ENCODE data around the gene NFE2L3. TPM values are rescaled to one million over a fixed set of nuclear protein-coding genes. Genes with fewer than 3 reads are reported as not detected.

NFE2L3 gene
- total and polyA plus RNA-seq, 9 of the 15 experiments (the other 6 are each of a cell fraction or from before 2014, with no cell fraction given), result 2.9 to 16.9 (median 12.4) TPM

DNA sequence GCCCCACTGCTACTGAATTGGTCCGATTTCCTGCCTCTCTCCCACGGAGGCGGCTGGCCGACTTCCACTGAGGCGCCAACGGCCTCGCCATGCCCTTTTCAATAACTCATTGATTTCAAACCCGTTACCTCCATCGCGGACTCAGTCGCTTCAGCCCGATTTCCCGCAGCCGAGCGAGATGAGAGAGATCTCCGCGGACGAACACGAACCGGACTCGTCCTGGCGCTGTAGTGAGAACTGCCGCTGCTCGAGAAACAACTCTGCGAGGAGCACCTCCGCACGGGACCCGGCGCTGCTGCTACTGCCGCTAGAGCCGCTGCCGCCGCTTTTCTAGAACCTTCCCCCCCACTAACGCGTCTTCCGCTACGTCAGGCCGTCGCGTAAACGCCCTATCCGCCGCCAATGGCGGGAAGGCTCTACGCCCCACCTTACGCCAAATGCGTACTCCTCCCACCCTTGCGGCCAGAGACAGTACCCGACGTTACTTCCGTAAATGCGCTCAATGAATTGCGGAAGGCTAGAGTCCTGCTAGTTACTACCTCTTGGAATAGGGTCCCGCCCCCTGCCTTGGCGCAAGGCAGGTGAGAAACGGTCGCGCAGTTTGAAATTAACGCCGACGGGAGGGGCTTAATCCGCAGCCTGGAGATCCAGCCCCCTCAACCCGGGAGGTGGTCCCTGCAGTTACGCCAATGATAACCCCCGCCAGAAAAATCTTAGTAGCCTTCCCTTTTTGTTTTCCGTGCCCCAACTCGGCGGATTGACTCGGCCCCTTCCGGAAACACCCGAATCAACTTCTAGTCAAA is 48.6 kb downstream of the NFE2L3 start, which contains the start of gene HNRNPA2B1 (continued):
- no peak for TF ChIP-seq PTTG1 (tag; IDR thresholded peaks at IDR 0.05; ENCODE audit: low read depth)
- TF ChIP-seq, protein P1, sequence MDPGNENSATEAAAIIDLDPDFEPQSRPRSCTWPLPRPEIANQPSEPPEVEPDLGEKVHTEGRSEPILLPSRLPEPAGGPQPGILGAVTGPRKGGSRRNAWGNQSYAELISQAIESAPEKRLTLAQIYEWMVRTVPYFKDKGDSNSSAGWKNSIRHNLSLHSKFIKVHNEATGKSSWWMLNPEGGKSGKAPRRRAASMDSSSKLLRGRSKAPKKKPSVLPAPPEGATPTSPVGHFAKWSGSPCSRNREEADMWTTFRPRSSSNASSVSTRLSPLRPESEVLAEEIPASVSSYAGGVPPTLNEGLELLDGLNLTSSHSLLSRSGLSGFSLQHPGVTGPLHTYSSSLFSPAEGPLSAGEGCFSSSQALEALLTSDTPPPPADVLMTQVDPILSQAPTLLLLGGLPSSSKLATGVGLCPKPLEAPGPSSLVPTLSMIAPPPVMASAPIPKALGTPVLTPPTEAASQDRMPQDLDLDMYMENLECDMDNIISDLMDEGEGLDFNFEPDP (CRISPR knock-in tag; IDR thresholded peaks at IDR 0.05), result no peak
- TF ChIP-seq BRD4 (IDR thresholded peaks at IDR 0.05), result peak; percentile 32; the same call in 1 of the 2 replicates
- TF ChIP-seq ZNF561 (CRISPR knock-in tag; conservative IDR thresholded peaks at IDR 0.05), result no peak
- no peak for TF ChIP-seq MXI1 (IDR thresholded peaks at IDR 0.05; ENCODE audit: low read depth, low read length)
- no peak for TF ChIP-seq NFE2 (IDR thresholded peaks at IDR 0.05; ENCODE audit: low read depth)
- TF ChIP-seq ZNF263 (CRISPR knock-in tag; IDR thresholded peaks at IDR 0.05; ENCODE audit: borderline replicate concordance), result peak; percentile 72
- TF ChIP-seq, protein P2, sequence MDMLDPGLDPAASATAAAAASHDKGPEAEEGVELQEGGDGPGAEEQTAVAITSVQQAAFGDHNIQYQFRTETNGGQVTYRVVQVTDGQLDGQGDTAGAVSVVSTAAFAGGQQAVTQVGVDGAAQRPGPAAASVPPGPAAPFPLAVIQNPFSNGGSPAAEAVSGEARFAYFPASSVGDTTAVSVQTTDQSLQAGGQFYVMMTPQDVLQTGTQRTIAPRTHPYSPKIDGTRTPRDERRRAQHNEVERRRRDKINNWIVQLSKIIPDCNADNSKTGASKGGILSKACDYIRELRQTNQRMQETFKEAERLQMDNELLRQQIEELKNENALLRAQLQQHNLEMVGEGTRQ (CRISPR knock-in tag; IDR thresholded peaks at IDR 0.05), result no peak
- peak; percentile 82 for TF ChIP-seq ZBTB1 (CRISPR knock-in tag; IDR thresholded peaks at IDR 0.05; ENCODE audit: borderline replicate concordance, low read depth)
- TF ChIP-seq MECOM (CRISPR knock-in tag; IDR thresholded peaks at IDR 0.05), result no peak
- no peak for TF ChIP-seq SMARCA5 (IDR thresholded peaks at IDR 0.05)
- TF ChIP-seq DACH1 (IDR thresholded peaks at IDR 0.05; ENCODE audit: partially characterized antibody), result no peak
- no peak for TF ChIP-seq ZNF785 (CRISPR knock-in tag; IDR thresholded peaks at IDR 0.05)
- no peak for TF ChIP-seq ZNF695 (CRISPR knock-in tag; IDR thresholded peaks at IDR 0.05)
- 0 out of 2 replicates have a peak, but pooled peaks have one; percentile 8 for TF ChIP-seq ERF (CRISPR knock-in tag; IDR thresholded peaks at IDR 0.05)
- no peak for TF ChIP-seq ZNF324 (CRISPR knock-in tag; IDR thresholded peaks at IDR 0.05)
- no peak for TF ChIP-seq ZNF778 (CRISPR knock-in tag; IDR thresholded peaks at IDR 0.05)
- TF ChIP-seq MCM5 (IDR thresholded peaks at IDR 0.05; ENCODE audit: low read depth), result no peak
- 0 out of 2 replicates have a peak, but pooled peaks have one; percentile 42 for TF ChIP-seq XRCC5 (IDR thresholded peaks at IDR 0.05; ENCODE audit: low read depth, low read length)
- TF ChIP-seq, protein P3, sequence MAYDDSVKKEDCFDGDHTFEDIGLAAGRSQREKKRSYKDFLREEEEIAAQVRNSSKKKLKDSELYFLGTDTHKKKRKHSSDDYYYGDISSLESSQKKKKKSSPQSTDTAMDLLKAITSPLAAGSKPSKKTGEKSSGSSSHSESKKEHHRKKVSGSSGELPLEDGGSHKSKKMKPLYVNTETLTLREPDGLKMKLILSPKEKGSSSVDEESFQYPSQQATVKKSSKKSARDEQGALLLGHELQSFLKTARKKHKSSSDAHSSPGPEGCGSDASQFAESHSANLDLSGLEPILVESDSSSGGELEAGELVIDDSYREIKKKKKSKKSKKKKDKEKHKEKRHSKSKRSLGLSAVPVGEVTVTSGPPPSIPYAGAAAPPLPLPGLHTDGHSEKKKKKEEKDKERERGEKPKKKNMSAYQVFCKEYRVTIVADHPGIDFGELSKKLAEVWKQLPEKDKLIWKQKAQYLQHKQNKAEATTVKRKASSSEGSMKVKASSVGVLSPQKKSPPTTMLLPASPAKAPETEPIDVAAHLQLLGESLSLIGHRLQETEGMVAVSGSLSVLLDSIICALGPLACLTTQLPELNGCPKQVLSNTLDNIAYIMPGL (CRISPR knock-in tag; IDR thresholded peaks at IDR 0.05), result peak; percentile 61; the same call in 1 of the 2 replicates
- TF ChIP-seq CREB1 (IDR thresholded peaks at IDR 0.05), result peak; percentile 90
- TF ChIP-seq CREB1 (CRISPR knock-in tag; IDR thresholded peaks at IDR 0.05), result peak; percentile 90
- TF ChIP-seq ZSCAN32 (CRISPR knock-in tag; IDR thresholded peaks at IDR 0.05), result no peak; the same call in 1 of the 2 replicates
- no peak for TF ChIP-seq NCOA2 (IDR thresholded peaks at IDR 0.05; ENCODE audit: partially characterized antibody in 2 of 2)
- no peak for TF ChIP-seq ZNF551 (CRISPR knock-in tag; IDR thresholded peaks at IDR 0.05)
- TF ChIP-seq CHD4 (IDR thresholded peaks at IDR 0.05; ENCODE audit: insufficient read depth, insufficient replicate concordance, low read depth, low read length, poor library complexity, severe bottlenecking), result no peak
- TF ChIP-seq ZNF830 (CRISPR knock-in tag; IDR thresholded peaks at IDR 0.05), result no peak
- no peak for TF ChIP-seq KHSRP (IDR thresholded peaks at IDR 0.05)
